Uterus (tissue), 4 donors: ENCODE data around the gene SAMD14. TPM values are rescaled to one million over a fixed set of nuclear protein-coding genes. Genes with fewer than 3 reads are reported as not detected.
"Not testable (repeated sequence)": the region's sequence is repeated elsewhere in the genome, so short reads cannot be mapped to it uniquely, and the experiment has no call there.

Source experiments
- DNase-seq, 2 donors: peaks; one replicate each; pipeline ENCODE4 v3.0.0-alpha.2; 2019 to 2020
- H3K27ac ChIP-seq, 2 donors: fragments of 200-600 bp; sonication (generic); 1 replicate in 1 of 2; 2 replicates in 1 of 2; pipeline ENCODE4 v1.5.1; 2016 to 2018
- H3K27me3 ChIP-seq, 2 donors: fragments of 200-600 bp; sonication (generic); one replicate each; pipeline ENCODE4 v1.5.1; 2018 to 2019; ENCODE audit warnings: control low read depth in 1 of 2
- H3K36me3 ChIP-seq, 2 donors: fragments of 200-600 bp; sonication (generic); one replicate each; pipeline ENCODE4 v1.5.1; 2019; ENCODE audit warnings: control low read depth in 1 of 2
- H3K4me1 ChIP-seq, 2 donors: fragments of 200-600 bp; sonication (generic); one replicate each; pipeline ENCODE4 v1.5.1; 2018 to 2019; ENCODE audit warnings: control low read depth in 1 of 2
- H3K4me3 ChIP-seq, 2 donors: fragments of 200-600 bp; sonication (generic); 1 replicate in 1 of 2; 2 replicates in 1 of 2; pipeline ENCODE4 v1.5.1; 2018 to 2019; ENCODE audit warnings: mild to moderate bottlenecking in 1 of 2
- H3K9me3 ChIP-seq, 2 donors: fragments of 200-600 bp; sonication (generic); one replicate each; pipeline ENCODE4 v1.5.1; 2019; ENCODE audit warnings: control low read depth in 1 of 2
- CTCF ChIP-seq, 4 experiments: fragments of 200-600 bp in 2 of 4; fragments of 450-650 bp in 2 of 4; sonication (generic) in 2 of 4; IDR thresholded peaks; one replicate each; pipeline ENCODE4 v1.5.1; 2016 to 2019; ENCODE audit warnings: antibody characterized with exemption in 4 of 4, mild to moderate bottlenecking in 2 of 4, moderate library complexity in 1 of 4
- POLR2A ChIP-seq, 2 donors: fragments of 450-650 bp; IDR thresholded peaks; one replicate each; pipeline ENCODE4 v1.6.1; 2016; ENCODE audit warnings: antibody characterized with exemption in 2 of 2, mild to moderate bottlenecking in 1 of 2, moderate library complexity in 1 of 2
- intact Hi-C: fragments of 100-400 bp; cut with DNase I; formaldehyde crosslinking; loops from one replicate; pipeline ENCODE4 v1.15.1; 2023; ENCODE audit warnings: low total_unique reads
- total RNA-seq, 4 donors: library from RNA; depleted of rRNA in 3 of 4; stranded (reverse); fragments of >200 nt in 3 of 4; gene quantifications; one replicate each; pipeline versions ENCODE4 v1.1.0 to v1.2.4, GENCODE V29; 2014 to 2023
- donor health status: DM: yes; HTN: yes; CAD: no.

SAMD14 gene
- total RNA-seq, 4 donors from 2014 or later, result 2.3 to 11.3 (median 6.2) TPM; not detected in 1

DNA sequence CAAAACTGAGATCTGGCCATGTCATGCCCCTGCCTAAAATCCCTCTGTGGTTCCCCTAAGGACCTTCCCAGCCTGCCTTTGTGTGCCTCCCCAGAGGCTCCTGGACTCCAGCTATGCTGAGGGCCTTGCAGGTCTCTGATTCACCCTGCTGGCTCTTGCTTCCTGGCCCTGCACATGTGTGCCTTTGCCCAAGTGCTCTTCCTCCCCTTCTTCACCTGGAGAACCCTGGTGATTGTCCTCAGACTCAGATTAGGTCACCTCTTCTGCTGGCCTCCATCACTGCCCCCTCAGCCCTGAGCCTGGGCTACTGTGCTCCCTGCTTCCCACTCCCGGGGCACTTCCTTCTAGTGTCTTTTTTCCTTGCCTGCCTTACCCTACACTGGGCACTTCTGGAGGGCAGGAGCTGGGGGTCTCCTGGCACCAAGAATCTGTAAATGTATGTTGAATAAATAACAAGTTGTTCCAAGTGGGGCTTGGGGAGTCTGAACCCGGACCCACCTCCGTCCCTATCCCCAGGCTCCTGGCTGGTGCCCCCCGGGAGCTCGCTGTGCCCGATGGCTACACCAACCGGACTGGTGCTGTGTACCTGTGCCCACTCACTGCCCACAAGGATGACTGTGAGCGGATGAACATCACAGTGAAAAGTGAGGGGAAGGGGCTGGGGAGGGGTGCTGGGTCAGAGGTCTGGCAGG is 66.3 kb downstream of the SAMD14 start:
- H3K4me1 ChIP-seq, result peaks cover 19 to 47% of the 10 kb centered on the region in 2 donors

DNA sequence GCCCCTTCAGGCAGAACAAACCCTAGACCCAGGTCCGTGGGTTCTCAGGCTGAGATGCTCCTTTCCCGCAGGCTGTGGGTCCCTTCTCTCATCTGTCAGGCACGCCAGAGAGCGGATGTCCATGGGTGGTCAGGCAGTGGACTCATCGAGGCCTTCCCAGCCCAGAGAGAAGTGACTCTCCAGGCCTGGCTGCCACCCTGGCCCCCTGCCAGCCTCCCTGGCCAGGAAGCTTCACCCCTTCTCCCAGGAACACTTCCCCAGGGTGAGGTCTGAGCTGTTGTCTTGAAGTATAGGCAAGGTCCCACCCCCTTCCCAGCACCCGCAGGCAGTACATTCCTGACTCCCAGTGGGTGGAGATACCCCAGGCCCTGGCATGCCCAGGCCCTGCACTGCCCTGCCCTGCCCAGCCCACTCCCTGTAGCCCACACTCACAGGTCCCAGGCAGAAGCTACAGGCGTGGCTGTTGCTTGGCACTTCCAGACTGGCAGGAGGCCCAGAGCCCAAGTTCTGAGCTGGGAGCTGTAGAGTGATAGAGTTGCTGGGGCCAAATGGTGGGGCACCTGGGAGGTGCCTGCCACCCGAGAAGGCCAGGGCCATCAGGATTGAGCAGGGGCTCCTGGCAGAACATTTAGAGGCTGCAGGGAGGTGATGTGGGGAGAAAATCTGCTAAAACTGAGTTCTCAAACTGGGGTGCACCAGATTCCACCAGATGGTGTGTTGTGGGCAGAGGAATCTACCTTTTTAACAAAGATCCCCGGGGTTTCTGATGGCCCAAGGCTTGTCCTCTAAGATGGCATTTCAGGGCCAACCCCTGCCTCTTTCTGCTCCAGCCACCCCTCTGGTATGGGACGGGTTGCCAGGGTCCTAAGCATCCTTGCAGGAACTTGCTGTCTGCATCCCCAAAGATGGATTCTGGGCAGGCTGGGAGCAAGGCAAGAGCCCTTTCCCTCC is 67.4 kb downstream of the SAMD14 start:
- peak; percentile 57 to 59 for DNase-seq
- H3K27me3 ChIP-seq, result no peaks in the 10 kb centered on the region
- H3K27ac ChIP-seq, result peak overlapping the region; percentile 91 to 92
- no peaks in the 10 kb centered on the region for H3K9me3 ChIP-seq
- peaks cover 19 to 47% of the 10 kb centered on the region in 2 donors for H3K4me1 ChIP-seq
- no peak for TF ChIP-seq CTCF (IDR thresholded peaks at IDR 0.05)
- TF ChIP-seq POLR2A (IDR thresholded peaks at IDR 0.05), result no peak
- no peak overlapping the region for H3K4me3 ChIP-seq
- H3K36me3 ChIP-seq, result no peaks in the 10 kb centered on the region
- intact Hi-C loops, result no loop called here

More for the DNA sequence above, 66.3 kb downstream of the SAMD14 start:
- H3K27me3 ChIP-seq, result no peaks in the 10 kb centered on the region
- no peaks in the 10 kb centered on the region for H3K36me3 ChIP-seq
- TF ChIP-seq CTCF (IDR thresholded peaks at IDR 0.05) (no peak), POLR2A (IDR thresholded peaks at IDR 0.05) (no peak)
- H3K4me3 ChIP-seq, result no peak overlapping the region
- DNase-seq, result no peak
- no peaks in the 10 kb centered on the region for H3K9me3 ChIP-seq
- peak overlapping the region; percentile 91 to 92 for H3K27ac ChIP-seq
- intact Hi-C loops, result no loop called here

DNA sequence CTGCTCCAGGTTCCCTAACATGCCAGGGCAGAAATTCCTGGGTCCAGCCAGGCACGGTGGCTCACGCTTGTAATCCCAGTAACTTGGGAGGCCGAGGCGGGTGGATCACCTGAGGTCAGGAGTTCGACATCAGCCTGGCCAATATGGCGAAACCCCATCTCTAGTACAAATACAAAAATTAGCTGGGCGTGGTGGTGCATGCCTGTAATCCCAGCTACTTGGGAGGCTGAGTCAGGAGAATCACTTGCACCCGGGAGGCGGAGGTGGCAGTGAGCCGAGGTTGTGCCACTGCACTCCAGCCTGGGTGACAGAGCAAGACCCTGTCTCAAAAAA is 68.3 kb downstream of the SAMD14 start:
- intact Hi-C loops, H3K27me3 ChIP-seq, DNase-seq, H3K36me3 ChIP-seq, H3K4me3 ChIP-seq, H3K9me3 ChIP-seq: not testable (repeated sequence)
- Histone ChIP-seq H3K27ac (peak overlapping the region; percentile 91 to 92), H3K4me1 (peaks cover 19 to 47% of the 10 kb centered on the region in 2 donors)

DNA sequence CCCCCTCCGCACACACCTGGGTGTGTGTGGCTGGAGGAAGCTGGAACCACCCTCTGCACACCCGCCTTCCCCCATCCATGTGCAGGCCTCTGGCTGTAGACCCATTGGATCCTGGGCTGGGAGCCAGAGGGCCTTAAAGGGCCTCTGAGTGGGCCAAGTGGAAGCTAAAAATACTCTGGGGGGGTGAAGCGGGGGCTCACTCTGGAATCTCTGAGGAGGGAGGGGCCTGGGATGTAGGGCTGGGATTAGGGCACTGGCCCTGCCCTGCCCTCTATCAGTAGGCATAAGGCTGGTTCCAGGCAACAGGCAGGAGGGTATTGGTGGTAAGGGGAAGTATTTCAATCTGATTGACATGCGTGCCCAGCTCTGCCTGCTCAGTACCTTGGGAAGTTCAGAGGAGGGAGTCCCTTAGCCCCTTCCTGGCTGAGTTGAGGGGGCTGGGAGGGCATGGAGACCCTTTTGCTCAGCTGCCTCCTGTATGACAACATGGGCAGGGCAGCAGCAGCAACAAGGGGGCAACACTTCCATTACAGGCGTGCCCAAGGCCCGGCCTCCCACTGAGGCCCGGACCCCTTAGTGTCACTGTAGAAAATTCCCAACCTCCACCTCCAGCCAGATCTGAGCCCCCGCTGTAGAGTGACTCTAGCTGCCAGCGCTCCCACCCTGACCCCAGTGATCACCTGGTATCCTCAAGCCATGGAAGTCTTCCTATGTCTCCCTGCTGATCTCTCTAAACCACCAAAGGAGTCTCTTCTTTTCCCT is 68.8 kb downstream of the SAMD14 start:
- TF ChIP-seq CTCF (IDR thresholded peaks at IDR 0.05) (no peak), POLR2A (IDR thresholded peaks at IDR 0.05) (no peak)
- Histone ChIP-seq H3K27ac (peak overlapping the region; percentile 91 to 92), H3K27me3 (no peaks in the 10 kb centered on the region), H3K9me3 (no peaks in the 10 kb centered on the region), H3K36me3 (no peaks in the 10 kb centered on the region), H3K4me1 (peaks cover 19 to 47% of the 10 kb centered on the region in 2 donors), H3K4me3 (no peak overlapping the region)
- DNase-seq, result peak; percentile 91 to 93
- intact Hi-C loops, result no loop called here

Other genes with a start within 250 kb of the SAMD14 start
- not detected for gene DLX4, start 161.0 kb downstream of the SAMD14 start, total RNA-seq
- gene DLX3, start 134.9 kb downstream of the SAMD14 start, total RNA-seq, result under 1 TPM in 1 of 4 donors, not detected in 3; 0.28 TPM
- gene ITGA3, start 74.0 kb downstream of the SAMD14 start, total RNA-seq, result 10 to 100 TPM; 14.3 to 73.1 (median 33.4) TPM
- gene PDK2, start 34.8 kb downstream of the SAMD14 start, total RNA-seq, result 10 to 100 TPM; 12.9 to 62.6 (median 32.4) TPM
- gene PPP1R9B, start 20.5 kb upstream of the SAMD14 start, total RNA-seq, result 10 to 100 TPM in 3 of 4 donors, 1 to 10 TPM in 1; 9.2 to 65.3 (median 20.6) TPM
- gene SGCA, start 35.8 kb upstream of the SAMD14 start, total RNA-seq, result 100 to 1,000 TPM in 1 of 4 donors, 10 to 100 TPM in 1, under 1 TPM in 1, not detected in 1; 0.90 to 119 (median 19.6) TPM
- gene COL1A1, start 71.5 kb upstream of the SAMD14 start, total RNA-seq, result 1,000 to 10,000 TPM in 1 of 4 donors, 100 to 1,000 TPM in 2, 10 to 100 TPM in 1; 59.4 to 4,880 (median 491) TPM
- under 1 TPM in 2 of 4 donors, not detected in 2; 0.07 to 0.91 TPM for gene TMEM92, start 144.3 kb upstream of the SAMD14 start, total RNA-seq
- gene XYLT2, start 216.0 kb upstream of the SAMD14 start, total RNA-seq, result 10 to 100 TPM; 23.5 to 34.0 (median 28.5) TPM
- gene MRPL27, start 243.0 kb upstream of the SAMD14 start, total RNA-seq, result 10 to 100 TPM; 16.4 to 72.1 (median 45.8) TPM
- gene EME1, start 243.1 kb upstream of the SAMD14 start, total RNA-seq, result 1 to 10 TPM in 2 of 4 donors, not detected in 2; 1.7 to 3.4 TPM